AG09319 (cell line): ENCODE measurements around the gene NOS1AP.

Source experiments
- DNase-seq: peaks from one replicate; pipeline ENCODE4 v3.0.0-alpha.2; 2010; ENCODE audit warnings: low read depth; ENCODE audit errors: extremely low read depth
- TF ChIP-seq, protein P1 (sequence below): IDR thresholded peaks from 2 replicates; pipeline ENCODE4 v1.5.1; 2011; ENCODE audit warnings: low read depth, mild to moderate bottlenecking, inconsistent platforms, low read length, moderate library complexity

NOS1AP gene

DNA sequence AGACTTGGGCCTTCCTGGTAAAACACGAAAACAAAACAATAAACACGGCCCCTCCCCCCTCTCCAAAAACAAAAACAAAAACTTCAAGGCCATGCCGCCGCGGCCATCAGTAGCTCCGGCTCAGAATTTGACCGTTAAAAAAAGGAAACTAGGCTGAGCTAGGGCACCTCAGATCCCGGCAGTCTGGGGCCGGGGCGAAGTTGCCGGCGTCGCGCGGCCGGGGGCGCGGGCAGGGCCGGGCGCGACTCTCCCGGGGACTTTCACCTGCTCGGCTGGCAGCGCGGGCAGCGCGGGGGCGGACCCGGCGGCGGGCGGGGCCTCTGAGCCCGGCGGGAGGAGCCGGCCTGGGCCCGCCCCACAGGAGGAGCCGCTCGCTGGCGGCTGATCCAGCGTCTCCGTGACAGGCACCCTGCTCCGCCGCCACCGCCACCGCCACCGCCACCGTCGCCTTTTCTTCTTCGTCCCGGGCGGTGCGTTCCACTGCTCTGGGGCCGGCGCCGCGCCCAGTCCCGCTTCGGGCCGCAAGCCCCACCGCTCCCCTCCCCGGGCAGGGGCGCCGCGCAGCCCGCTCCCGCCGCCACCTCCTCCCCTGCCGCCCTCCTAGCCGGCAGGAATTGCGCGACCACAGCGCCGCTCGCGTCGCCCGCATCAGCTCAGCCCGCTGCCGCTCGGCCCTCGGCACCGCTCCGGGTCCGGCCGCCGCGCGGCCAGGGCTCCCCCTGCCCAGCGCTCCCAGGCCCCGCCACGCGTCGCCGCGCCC is at the start of gene NOS1AP:
Gene NOS1AP (plus strand): TSS at position 358 of the 760 bp plus-strand sequence. CDS start 487 bp downstream, outside the sequence.
- TF ChIP-seq, protein P1, sequence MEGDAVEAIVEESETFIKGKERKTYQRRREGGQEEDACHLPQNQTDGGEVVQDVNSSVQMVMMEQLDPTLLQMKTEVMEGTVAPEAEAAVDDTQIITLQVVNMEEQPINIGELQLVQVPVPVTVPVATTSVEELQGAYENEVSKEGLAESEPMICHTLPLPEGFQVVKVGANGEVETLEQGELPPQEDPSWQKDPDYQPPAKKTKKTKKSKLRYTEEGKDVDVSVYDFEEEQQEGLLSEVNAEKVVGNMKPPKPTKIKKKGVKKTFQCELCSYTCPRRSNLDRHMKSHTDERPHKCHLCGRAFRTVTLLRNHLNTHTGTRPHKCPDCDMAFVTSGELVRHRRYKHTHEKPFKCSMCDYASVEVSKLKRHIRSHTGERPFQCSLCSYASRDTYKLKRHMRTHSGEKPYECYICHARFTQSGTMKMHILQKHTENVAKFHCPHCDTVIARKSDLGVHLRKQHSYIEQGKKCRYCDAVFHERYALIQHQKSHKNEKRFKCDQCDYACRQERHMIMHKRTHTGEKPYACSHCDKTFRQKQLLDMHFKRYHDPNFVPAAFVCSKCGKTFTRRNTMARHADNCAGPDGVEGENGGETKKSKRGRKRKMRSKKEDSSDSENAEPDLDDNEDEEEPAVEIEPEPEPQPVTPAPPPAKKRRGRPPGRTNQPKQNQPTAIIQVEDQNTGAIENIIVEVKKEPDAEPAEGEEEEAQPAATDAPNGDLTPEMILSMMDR, result no peak
- no peak for DNase-seq

- TF ChIP-seq, protein P1, result no peak
- no peak for DNase-seq
These were observed 49.3 kb upstream of the NOS1AP start for GRCh38 chr1:162020150-162020549.

DNA sequence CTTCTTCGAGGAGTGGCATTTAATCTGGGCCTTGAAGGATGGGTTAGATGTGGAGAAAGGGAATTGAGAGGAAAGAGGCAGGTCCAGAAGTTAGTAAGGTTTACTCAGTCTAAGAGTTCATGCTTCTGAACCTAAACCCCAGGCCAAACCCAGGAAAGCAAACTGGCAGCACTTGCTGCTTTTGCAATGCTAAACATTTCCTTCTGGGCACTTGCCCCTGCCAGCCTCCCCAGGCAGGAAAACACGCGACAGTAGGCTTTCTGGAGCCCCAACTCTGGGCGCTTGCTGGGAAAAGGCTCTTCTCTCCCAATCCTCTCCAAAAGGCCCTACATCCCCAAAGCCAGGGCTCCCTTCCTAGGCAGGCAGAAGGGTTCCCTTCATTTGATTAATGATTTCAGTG is 48.4 kb upstream of the NOS1AP start:
- no peak for DNase-seq
- TF ChIP-seq, protein P1, result no peak

DNA sequence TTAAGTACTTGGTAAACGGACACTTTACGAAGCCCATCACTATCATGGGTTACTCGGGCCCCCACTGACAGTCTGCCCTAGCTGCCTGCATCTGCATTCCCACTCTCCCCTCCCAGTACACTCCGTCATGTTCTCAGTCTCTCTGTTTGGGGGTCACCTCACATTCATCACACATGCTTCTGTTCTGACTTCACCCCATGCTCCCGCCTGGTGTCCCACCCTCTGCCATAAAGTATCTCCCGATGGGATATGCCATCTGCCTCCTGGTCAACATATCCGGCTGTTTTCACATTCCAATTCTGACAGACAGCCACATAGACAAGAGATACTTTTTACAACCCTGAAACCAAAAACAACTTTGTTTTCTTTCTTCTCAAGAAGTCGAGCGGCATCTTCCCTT is 46.9 kb upstream of the NOS1AP start:
- no peak for DNase-seq
- TF ChIP-seq, protein P1, result no peak

DNA sequence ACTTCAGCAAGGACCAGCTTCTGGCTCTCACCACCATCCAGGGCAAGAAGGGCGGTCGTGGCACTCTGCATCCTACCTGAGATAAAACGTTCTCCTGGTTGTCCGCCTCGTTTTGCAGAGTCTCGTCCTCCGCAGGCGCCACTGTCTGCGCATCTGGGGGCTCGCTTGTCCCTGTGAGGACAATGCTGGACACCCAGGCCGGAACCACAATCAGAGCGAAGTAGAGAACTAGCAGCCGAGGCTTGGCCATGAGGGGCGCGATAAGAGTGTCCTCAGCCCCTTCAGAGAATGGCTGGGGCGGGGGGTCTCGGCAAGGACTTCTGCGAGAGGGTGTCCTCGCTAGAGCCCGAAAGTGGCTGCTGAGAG is 46.3 kb upstream of the NOS1AP start:
- no peak for DNase-seq
- TF ChIP-seq, protein P1, result no peak; the same call in 1 of the 2 replicates

- TF ChIP-seq, protein P1, result peak; percentile 41
- DNase-seq, result no peak
These were observed 45.7 kb upstream of the NOS1AP start, which contains the start of gene OLFML2B for GRCh38 chr1:162023547-162024501. TSS of gene OLFML2B (minus strand) at chr1:162023869. CDS start at chr1:162023430, 439 bp downstream.

DNA sequence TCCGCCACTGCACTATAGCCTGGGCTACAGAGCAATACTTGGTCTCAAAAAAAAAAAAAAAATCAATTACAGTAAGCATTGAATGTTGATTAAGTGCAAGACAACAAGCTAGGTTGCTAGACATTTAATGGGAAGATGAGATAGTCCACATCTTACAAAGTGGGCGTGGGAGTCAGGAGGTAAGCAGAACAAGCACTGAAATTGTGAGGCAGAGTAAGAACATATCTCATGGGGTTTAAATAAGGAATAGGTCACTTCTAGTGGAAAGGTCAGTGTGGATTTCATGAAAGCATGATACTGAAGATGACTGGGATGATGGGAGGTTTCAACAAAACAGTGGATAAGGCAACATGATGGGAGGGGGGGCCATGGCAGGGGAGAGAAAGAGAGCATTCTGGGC is 44.0 kb upstream of the NOS1AP start:
- TF ChIP-seq, protein P1, result no peak
- no peak for DNase-seq
